GM12872 (cell line): ENCODE data around the gene CDKN2A.

Source experiments
- CTCF ChIP-seq: IDR thresholded peaks from 3 replicates; pipeline ENCODE4 v1.5.1; 2011; ENCODE audit warnings: low read depth, mild to moderate bottlenecking, low read length, moderate library complexity; ENCODE audit not compliant: insufficient read depth

Gene CDKN2A

GRCh38 chr9:21993893-21994555 is at the start of gene CDKN2A:
TSS of gene CDKN2A (minus strand) at chr9:21994392.
- 0 out of 3 replicates have a peak, but pooled peaks have one; percentile 22 for TF ChIP-seq CTCF

GRCh38 chr9:22043928-22044327 is 49.7 kb upstream of the CDKN2A start:
- TF ChIP-seq CTCF, result no peak

GRCh38 chr9:22041775-22042174 is 47.6 kb upstream of the CDKN2A start:
- no peak for TF ChIP-seq CTCF

GRCh38 chr9:22041344-22041743 is 47.2 kb upstream of the CDKN2A start:
- no peak for TF ChIP-seq CTCF

GRCh38 chr9:22040760-22041159 is 46.6 kb upstream of the CDKN2A start:
- no peak for TF ChIP-seq CTCF

GRCh38 chr9:22039258-22039657 is 45.1 kb upstream of the CDKN2A start:
- TF ChIP-seq CTCF, result no peak

- peak; percentile 33; the same call in 1 of the 3 replicates for TF ChIP-seq CTCF
Observed at GRCh38 chr9:22037954-22038690, 43.9 kb upstream of the CDKN2A start.
